GM06990 (cell line): ENCODE measurements around the gene SYT1.

ENCODE experiments used
- DNase-seq: peaks from one replicate; pipeline ENCODE4 v3.0.0-alpha.2; 2011; ENCODE audit not compliant: insufficient read length; ENCODE audit errors: extremely low read depth
- H3K27me3 ChIP-seq: replicated peaks from 2 replicates; pipeline ENCODE4 v1.6.0; 2011; ENCODE audit warnings: low read length; ENCODE audit not compliant: control insufficient read depth, insufficient read depth
- H3K36me3 ChIP-seq: 2 replicates; pipeline ENCODE4 v1.5.1; 2011; ENCODE audit warnings: low read length; ENCODE audit not compliant: control insufficient read depth, insufficient read depth
- H3K4me3 ChIP-seq: replicated peaks from 2 replicates; pipeline ENCODE4 v1.5.1; 2011; ENCODE audit warnings: low read depth, mild to moderate bottlenecking, control low read depth, low read length
- CTCF ChIP-seq: IDR thresholded peaks from 2 replicates; pipeline ENCODE4 v1.5.1; 2011; ENCODE audit warnings: low read length, control low read depth, mild to moderate bottlenecking, inconsistent platforms; ENCODE audit not compliant: insufficient read depth, poor library complexity, severe bottlenecking

Gene SYT1

GRCh38 chr12:79434561-79434960, 570.0 kb downstream of the SYT1 start:
- DNase-seq = no peak
- H3K36me3 ChIP-seq = no peaks in the 10 kb centered on the region
- H3K4me3 ChIP-seq = no peak overlapping the region
- TF ChIP-seq CTCF = no peak
- no peaks in the 10 kb centered on the region for H3K27me3 ChIP-seq

GRCh38 chr12:79435742-79436141, 571.2 kb downstream of the SYT1 start:
- no peak for DNase-seq
- no peak for TF ChIP-seq CTCF
- no peaks in the 10 kb centered on the region for H3K36me3 ChIP-seq
- no peaks in the 10 kb centered on the region for H3K27me3 ChIP-seq
- no peak overlapping the region for H3K4me3 ChIP-seq

DNA sequence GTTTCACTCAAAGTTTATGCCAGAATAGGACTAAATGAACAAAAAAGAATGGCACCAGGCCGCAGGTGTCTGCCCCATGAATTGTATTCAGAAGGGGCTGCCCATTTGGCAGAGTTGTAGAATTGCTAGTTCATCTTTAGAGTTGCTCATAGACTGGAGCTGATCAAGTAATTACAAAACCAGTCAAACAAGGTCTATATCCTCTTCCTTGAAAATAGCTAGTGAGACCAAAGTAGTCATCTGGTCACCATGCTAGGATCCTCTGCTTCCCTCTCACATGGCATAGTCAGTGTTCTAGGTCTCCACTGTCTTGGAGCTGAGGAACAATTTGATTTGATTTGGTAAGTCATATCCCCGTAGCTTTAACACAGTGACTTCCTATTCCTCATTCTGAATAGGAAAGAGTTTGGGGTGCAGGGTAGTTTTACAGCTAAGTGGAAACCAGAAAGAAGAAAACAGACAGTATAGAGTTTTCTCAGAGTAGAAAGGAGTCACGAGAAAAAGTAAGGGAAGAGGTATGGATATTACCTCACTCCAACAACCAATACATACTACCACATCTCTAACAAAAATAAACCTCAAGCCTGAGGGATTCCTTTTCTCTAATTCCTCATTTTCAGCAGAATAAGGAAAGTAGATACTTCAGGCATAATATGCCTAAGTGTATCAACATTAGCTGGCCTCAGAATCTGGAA, 574.1 kb downstream of the SYT1 start:
- no peak for DNase-seq
- no peaks in the 10 kb centered on the region for H3K27me3 ChIP-seq
- no peaks in the 10 kb centered on the region for H3K36me3 ChIP-seq
- no peak overlapping the region for H3K4me3 ChIP-seq
- TF ChIP-seq CTCF = no peak

GRCh38 chr12:79439175-79439825, 574.7 kb downstream of the SYT1 start:
- no peak for DNase-seq
- H3K36me3 ChIP-seq = no peaks in the 10 kb centered on the region
- no peak for TF ChIP-seq CTCF
- H3K4me3 ChIP-seq = no peak overlapping the region
- no peaks in the 10 kb centered on the region for H3K27me3 ChIP-seq

GRCh38 chr12:79441534-79441933, 577.0 kb downstream of the SYT1 start:
- H3K36me3 ChIP-seq = no peaks in the 10 kb centered on the region
- no peak for DNase-seq

More at GRCh38 chr12:79441534-79441933, 577.0 kb downstream of the SYT1 start:
- Histone ChIP-seq H3K27me3 (no peaks in the 10 kb centered on the region), H3K4me3 (no peak overlapping the region)
- TF ChIP-seq CTCF = no peak
